ENCODE results near the gene POC1B.
"Not testable (repeated sequence)": the region's sequence is repeated elsewhere in the genome, so short reads cannot be mapped to it uniquely, and the experiment has no call there.

Gene POC1B

GRCh38 chr12:89468648-89469326 lies 57.1 kb downstream of the POC1B start:
- H3K9me3 Mint-ChIP-seq: no peaks in the 10 kb centered on the region
- H3K4me1 Mint-ChIP-seq: peaks cover 76% of the 10 kb centered on the region
- no peak for DNase-seq
- H3K27me3 Mint-ChIP-seq: no peaks in the 10 kb centered on the region
- peak overlapping the region; percentile 57 to 92 for H3K4me3 Mint-ChIP-seq
- H3K27ac Mint-ChIP-seq: peak overlapping the region; percentile 42 to 93
- ATAC-seq: peak; percentile 63

DNA sequence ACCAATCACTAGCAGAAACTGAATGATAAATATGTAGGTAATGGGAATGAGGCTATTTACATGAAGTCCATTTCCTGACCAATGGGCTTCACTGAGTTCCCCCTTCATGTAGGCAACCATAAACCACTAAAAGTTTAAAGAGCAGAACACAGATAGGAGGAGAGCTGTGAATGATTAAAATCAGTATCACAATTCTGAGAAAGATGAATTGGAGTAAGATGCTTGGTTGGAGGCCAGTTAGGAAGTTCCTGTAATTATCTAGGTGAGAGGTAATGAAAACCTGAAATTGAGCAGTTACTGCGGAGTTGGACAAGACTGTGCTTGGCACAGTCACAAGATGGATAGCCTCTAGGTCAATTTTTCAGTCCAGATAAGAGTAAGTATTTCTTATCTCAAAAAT lies 57.8 kb downstream of the POC1B start:
- Mint-ChIP-seq H3K27me3 (no peaks in the 10 kb centered on the region), H3K4me3 (peak overlapping the region; percentile 58 to 82), H3K4me1 (peaks cover 74% of the 10 kb centered on the region), H3K27ac (peak overlapping the region in 1 of 2 donors; percentile 28), H3K9me3 (no peaks in the 10 kb centered on the region)
- peak; percentile 72 for ATAC-seq
- DNase-seq: no peak

- H3K27ac Mint-ChIP-seq: no peak overlapping the region
- peaks cover 64% of the 10 kb centered on the region for H3K4me1 Mint-ChIP-seq
- DNase-seq (no peak), ATAC-seq (no peak)
- no peak overlapping the region for H3K4me3 Mint-ChIP-seq
- H3K9me3 Mint-ChIP-seq: no peaks in the 10 kb centered on the region
- no peaks in the 10 kb centered on the region for H3K27me3 Mint-ChIP-seq
These were observed 60.8 kb downstream of the POC1B start for GRCh38 chr12:89464974-89465592.

DNA sequence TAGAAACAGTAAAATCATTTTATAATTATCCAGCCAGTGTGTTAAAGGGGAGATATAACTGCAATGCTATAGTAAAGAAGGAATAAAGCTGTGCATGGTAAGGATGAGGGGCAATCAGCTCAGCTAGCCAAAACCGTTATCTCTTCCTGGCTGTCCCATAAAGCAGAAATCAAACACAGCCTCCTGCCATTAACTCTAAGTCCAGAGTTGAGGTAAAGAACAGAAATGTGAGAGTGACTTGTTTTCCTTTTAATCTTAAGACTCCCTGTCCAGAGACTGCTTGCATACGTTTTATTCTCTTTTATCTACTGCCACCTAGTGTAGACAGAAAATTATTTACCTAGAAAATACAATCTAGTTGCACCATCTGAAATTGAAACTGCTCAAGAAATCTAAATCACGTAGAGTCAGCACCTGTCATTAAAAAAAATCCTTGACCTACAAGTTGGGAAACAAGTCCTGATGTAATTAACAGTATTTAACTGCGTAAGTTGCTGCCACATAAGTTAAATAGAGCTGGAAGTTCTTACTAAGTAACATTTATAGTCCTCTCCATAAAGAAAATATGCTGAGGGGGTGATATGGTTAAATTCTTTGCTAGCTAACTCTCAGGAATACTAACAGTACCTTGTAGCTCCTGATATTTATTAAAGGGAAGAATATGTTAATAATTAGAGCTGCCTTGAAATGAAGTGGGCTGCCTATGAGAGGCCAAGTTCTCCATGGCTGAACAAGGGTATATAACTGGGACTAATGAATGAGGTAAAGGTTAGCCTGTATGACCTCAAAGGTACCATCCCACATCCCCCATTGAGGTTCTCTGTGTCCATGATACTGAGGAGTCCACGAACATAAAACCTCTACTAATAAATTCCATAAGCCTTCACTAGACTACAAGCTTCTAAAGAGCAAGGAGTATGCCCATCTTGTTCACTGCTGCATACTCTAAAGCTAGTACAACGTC lies 63.9 kb downstream of the POC1B start:
- Mint-ChIP-seq H3K27me3 (no peaks in the 10 kb centered on the region), H3K4me3 (peak overlapping the region; percentile 57 to 70), H3K4me1 (peaks cover 32% of the 10 kb centered on the region), H3K27ac (peak overlapping the region; percentile 76 to 89), H3K9me3 (no peaks in the 10 kb centered on the region)
- ATAC-seq (peak; percentile 86), DNase-seq (no peak)

GRCh38 chr12:89461190-89461589 lies 64.7 kb downstream of the POC1B start:
- H3K9me3 Mint-ChIP-seq: no peaks in the 10 kb centered on the region
- DNase-seq (no peak), ATAC-seq (no peak)
- peaks cover 25% of the 10 kb centered on the region for H3K4me1 Mint-ChIP-seq
- no peak overlapping the region for H3K27ac Mint-ChIP-seq
- no peak overlapping the region for H3K4me3 Mint-ChIP-seq
- no peaks in the 10 kb centered on the region for H3K27me3 Mint-ChIP-seq

DNA sequence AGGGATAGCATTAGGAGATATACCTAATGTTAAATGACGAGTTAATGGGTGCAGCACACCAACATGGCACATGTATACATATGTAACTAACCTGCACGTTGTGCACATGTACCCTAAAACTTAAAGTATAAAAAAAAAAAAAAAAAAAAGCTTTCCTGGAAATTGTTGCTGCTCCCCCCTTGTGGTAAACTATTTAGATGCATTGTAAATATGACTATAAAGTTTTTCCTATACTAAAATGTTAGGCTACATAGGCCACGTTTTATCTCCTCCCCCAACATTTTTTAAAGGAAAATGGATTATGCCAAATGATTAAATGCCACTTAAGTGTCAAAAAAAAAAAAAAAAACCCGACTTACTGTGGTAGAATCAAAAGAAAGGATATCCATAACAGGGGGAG lies 66.6 kb downstream of the POC1B start:
- ATAC-seq, DNase-seq, H3K9me3 Mint-ChIP-seq, H3K27me3 Mint-ChIP-seq, H3K4me3 Mint-ChIP-seq, H3K27ac Mint-ChIP-seq: not testable (repeated sequence)
- peaks cover 22% of the 10 kb centered on the region for H3K4me1 Mint-ChIP-seq

GRCh38 chr12:89456565-89456964 lies 69.3 kb downstream of the POC1B start:
- DNase-seq (no peak), ATAC-seq (no peak)
- no peaks in the 10 kb centered on the region for H3K27me3 Mint-ChIP-seq
- H3K4me3 Mint-ChIP-seq: no peak overlapping the region
- H3K9me3 Mint-ChIP-seq: no peaks in the 10 kb centered on the region
- H3K4me1 Mint-ChIP-seq: peaks cover 16% of the 10 kb centered on the region
- H3K27ac Mint-ChIP-seq: no peak overlapping the region

DNA sequence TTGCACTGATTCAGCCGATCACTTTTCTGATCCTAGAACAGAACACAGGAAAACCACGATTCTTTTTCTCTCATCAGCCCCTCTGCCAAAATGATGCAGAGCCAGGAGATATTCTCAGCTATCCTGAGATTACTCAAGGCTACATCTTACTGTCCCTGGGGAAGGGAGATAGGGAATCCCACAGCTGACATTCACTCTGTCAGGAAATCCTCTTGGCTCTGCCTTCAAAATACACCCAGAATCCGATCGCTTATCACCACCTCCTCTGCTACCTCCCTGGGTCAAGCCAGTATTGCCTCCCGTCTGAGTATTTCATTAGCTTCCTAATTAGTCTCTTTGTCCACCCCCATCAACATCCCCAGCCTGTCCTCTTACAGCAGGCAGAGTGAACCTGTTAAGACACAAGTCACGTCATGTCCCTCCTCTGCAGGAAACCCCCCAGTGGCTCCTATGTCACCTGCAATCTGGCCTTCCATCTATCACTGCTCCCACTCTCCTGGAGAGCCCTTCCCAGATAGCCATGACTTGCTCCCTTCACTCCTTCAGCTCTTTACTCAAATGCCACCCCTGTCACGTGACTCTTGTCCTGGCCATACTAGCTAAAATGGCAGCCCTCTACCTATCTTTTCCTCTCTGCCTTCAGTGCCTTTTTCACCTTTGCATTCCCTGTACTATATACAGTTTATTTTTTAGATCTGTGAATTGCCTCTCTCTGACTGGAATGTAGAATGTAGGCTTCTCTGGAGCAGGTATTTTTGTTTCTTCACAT lies 71.6 kb downstream of the POC1B start:
- Mint-ChIP-seq H3K27me3 (no peaks in the 10 kb centered on the region), H3K4me3 (no peak overlapping the region), H3K27ac (peak overlapping the region in 1 of 2 donors; percentile 8), H3K4me1 (peaks cover 9% of the 10 kb centered on the region), H3K9me3 (no peaks in the 10 kb centered on the region)
- DNase-seq (no peak), ATAC-seq (no peak)

GRCh38 chr12:89453121-89453978 lies 72.5 kb downstream of the POC1B start:
- no peak overlapping the region for H3K4me3 Mint-ChIP-seq

GRCh38 chr12:89451841-89452251 lies 74.0 kb downstream of the POC1B start:
- DNase-seq (no peak), ATAC-seq (no peak)
- Mint-ChIP-seq H3K27me3 (no peaks in the 10 kb centered on the region), H3K9me3 (no peaks in the 10 kb centered on the region), H3K27ac (no peak overlapping the region), H3K4me3 (no peak overlapping the region), H3K4me1 (peaks cover 9% of the 10 kb centered on the region)

More at GRCh38 chr12:89453121-89453978, 72.5 kb downstream of the POC1B start:
- H3K9me3 Mint-ChIP-seq: no peaks in the 10 kb centered on the region
- H3K27ac Mint-ChIP-seq: peak overlapping the region in 1 of 2 donors; percentile 40
- H3K4me1 Mint-ChIP-seq: peaks cover 9% of the 10 kb centered on the region
- ATAC-seq: no peak
- no peak for DNase-seq
- no peaks in the 10 kb centered on the region for H3K27me3 Mint-ChIP-seq

GRCh38 chr12:89450907-89451306 lies 74.9 kb downstream of the POC1B start:
- Mint-ChIP-seq H3K27ac (peak overlapping the region in 1 of 2 donors; percentile 29), H3K4me3 (no peak overlapping the region), H3K9me3 (no peaks in the 10 kb centered on the region), H3K4me1 (peaks cover 9% of the 10 kb centered on the region), H3K27me3 (no peaks in the 10 kb centered on the region)
- no peak for DNase-seq
- ATAC-seq: no peak

GRCh38 chr12:89448951-89449371 lies 76.9 kb downstream of the POC1B start:
- H3K4me3 Mint-ChIP-seq: no peak overlapping the region

DNA sequence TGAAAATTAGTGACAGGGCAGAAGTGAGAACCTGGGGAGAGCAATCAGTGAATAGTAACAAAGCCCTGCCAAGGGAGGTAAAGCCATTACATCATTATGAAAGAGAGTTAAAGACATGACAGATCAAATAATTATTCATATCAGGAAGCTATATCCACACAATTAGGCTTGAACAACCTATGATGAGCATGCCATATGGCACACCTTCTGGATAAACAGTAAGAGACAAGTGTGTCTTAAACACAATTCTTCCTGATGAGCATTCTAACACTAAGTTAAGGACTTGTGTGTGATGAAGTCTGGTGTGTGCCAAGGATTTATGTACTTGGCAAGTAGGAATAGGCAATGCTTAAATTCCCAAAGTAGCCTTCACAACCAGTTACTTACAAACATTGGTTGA lies 77.3 kb downstream of the POC1B start:
- ATAC-seq: no peak
- no peaks in the 10 kb centered on the region for H3K4me1 Mint-ChIP-seq
- no peaks in the 10 kb centered on the region for H3K27me3 Mint-ChIP-seq
- H3K27ac Mint-ChIP-seq: no peak overlapping the region
- H3K9me3 Mint-ChIP-seq: no peaks in the 10 kb centered on the region
- DNase-seq: no peak
- H3K4me3 Mint-ChIP-seq: no peak overlapping the region

More at GRCh38 chr12:89448951-89449371, 76.9 kb downstream of the POC1B start:
- DNase-seq: no peak
- Mint-ChIP-seq H3K4me1 (peaks cover under 1% of the 10 kb centered on the region), H3K27me3 (no peaks in the 10 kb centered on the region), H3K27ac (no peak overlapping the region), H3K9me3 (no peaks in the 10 kb centered on the region)
- ATAC-seq: no peak

- Mint-ChIP-seq H3K9me3 (peaks cover 24 to 30% of the 10 kb centered on the region in 2 donors), H3K27me3 (no peaks in the 10 kb centered on the region), H3K4me1 (peaks cover 17% of the 10 kb centered on the region), H3K4me3 (no peak overlapping the region), H3K27ac (peak overlapping the region in 1 of 2 donors; percentile 62)
- no peak for ATAC-seq
- no peak for DNase-seq
These were observed 85.9 kb downstream of the POC1B start for GRCh38 chr12:89439941-89440340.
